DND-41 (cell line): ENCODE measurements around the gene NUP153.

Experiments used
- EZH2 ChIP-seq: IDR thresholded peaks from 3 replicates; pipeline ENCODE4 v1.6.1; 2012; ENCODE audit warnings: borderline replicate concordance, low read depth, mild to moderate bottlenecking, moderate library complexity, low read length, inconsistent platforms; ENCODE audit not compliant: severe bottlenecking
- TF ChIP-seq, protein P1 (sequence below): IDR thresholded peaks from 2 replicates; pipeline ENCODE4 v1.5.1; 2012; ENCODE audit warnings: borderline replicate concordance, low read length, moderate library complexity, mild to moderate bottlenecking; ENCODE audit not compliant: poor library complexity, severe bottlenecking; ENCODE audit errors: extremely low read depth

DNA sequence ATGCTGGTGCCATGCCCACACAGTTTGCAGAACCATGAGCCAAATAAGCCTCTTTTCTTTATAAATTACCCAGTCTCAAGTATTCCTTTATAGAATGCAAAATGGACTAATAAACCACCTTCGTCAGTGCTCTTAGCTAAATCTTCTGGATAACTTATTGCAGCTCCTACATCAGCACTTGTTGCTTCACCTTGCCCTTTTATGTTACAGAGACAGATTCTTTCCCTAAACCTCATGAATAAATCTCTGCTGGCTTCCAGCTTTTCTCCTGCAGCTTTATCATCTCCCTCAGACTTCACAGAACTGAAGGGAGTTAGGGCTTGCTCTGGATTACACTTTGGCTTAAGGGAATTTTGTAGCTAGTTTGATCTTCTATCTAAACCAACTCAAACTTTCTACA, 22.6 kb downstream of the NUP153 start:
- TF ChIP-seq, protein P1, sequence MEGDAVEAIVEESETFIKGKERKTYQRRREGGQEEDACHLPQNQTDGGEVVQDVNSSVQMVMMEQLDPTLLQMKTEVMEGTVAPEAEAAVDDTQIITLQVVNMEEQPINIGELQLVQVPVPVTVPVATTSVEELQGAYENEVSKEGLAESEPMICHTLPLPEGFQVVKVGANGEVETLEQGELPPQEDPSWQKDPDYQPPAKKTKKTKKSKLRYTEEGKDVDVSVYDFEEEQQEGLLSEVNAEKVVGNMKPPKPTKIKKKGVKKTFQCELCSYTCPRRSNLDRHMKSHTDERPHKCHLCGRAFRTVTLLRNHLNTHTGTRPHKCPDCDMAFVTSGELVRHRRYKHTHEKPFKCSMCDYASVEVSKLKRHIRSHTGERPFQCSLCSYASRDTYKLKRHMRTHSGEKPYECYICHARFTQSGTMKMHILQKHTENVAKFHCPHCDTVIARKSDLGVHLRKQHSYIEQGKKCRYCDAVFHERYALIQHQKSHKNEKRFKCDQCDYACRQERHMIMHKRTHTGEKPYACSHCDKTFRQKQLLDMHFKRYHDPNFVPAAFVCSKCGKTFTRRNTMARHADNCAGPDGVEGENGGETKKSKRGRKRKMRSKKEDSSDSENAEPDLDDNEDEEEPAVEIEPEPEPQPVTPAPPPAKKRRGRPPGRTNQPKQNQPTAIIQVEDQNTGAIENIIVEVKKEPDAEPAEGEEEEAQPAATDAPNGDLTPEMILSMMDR: no peak
- no peak for TF ChIP-seq EZH2
